Ishikawa (cell line): ENCODE data around the gene TBL1X.

Source experiments
- CEBPB ChIP-seq: IDR thresholded peaks from 2 replicates; pipeline ENCODE4 v1.6.1; 2012
- CREB1 ChIP-seq: IDR thresholded peaks from 2 replicates; pipeline ENCODE4 v1.6.1; 2012; ENCODE audit warnings: low read depth
- EGR1 ChIP-seq: IDR thresholded peaks from 2 replicates; pipeline ENCODE4 v1.6.1; 2012
- EP300 ChIP-seq: IDR thresholded peaks from 2 replicates; pipeline ENCODE4 v1.6.1; 2012; ENCODE audit warnings: borderline replicate concordance
- FOXM1 ChIP-seq: IDR thresholded peaks from 2 replicates; pipeline ENCODE4 v1.6.1; 2012; ENCODE audit warnings: low read depth, borderline replicate concordance
- NFIC ChIP-seq: IDR thresholded peaks from 2 replicates; pipeline ENCODE4 v1.6.1; 2012
- RAD21 ChIP-seq: IDR thresholded peaks from 2 replicates; pipeline ENCODE4 v1.6.1; 2012; ENCODE audit warnings: low read depth
- TAF1 ChIP-seq: IDR thresholded peaks from 2 replicates; pipeline ENCODE4 v1.6.1; 2012; ENCODE audit warnings: low read depth, mild to moderate bottlenecking
- TCF12 ChIP-seq: IDR thresholded peaks from 2 replicates; pipeline ENCODE4 v1.6.1; 2012; ENCODE audit warnings: low read depth
- TEAD4 ChIP-seq: IDR thresholded peaks from 2 replicates; pipeline ENCODE4 v1.6.1; 2012
- YY1 ChIP-seq: IDR thresholded peaks from 2 replicates; pipeline ENCODE4 v1.6.1; 2012; ENCODE audit warnings: low read depth
- ZBTB7A ChIP-seq: IDR thresholded peaks from 2 replicates; pipeline ENCODE4 v1.6.1; 2012; ENCODE audit warnings: low read depth
- TF ChIP-seq, protein P1 (sequence below): IDR thresholded peaks from 2 replicates; pipeline ENCODE4 v1.6.1; 2012
- TF ChIP-seq, protein P2 (sequence below): IDR thresholded peaks from 2 replicates; pipeline ENCODE4 v1.6.1; 2012; ENCODE audit warnings: low read depth, mild to moderate bottlenecking
- TF ChIP-seq, protein P3 (sequence below): IDR thresholded peaks from 2 replicates; pipeline ENCODE4 v1.6.1; 2012

Gene TBL1X

DNA sequence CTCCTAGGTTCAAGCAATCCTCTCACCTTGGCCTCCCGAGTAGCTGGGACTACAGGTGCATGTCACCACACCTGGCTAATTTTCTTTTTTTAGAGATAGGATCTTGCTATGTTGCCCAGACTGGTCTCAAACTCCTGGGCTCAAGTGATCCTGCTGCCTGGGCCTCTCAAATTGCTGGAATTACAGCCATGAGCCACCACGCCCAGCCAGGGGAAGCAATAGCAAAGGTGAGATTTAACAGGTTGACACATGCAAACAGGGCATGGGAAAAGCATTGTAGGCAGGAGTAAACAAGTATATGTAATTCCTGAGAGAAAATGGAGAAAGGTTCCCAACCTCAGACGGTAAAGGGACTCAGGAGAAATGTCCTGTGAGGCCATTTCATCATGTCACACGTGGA, 33.6 kb upstream of the TBL1X start:
- TF ChIP-seq, protein P1, sequence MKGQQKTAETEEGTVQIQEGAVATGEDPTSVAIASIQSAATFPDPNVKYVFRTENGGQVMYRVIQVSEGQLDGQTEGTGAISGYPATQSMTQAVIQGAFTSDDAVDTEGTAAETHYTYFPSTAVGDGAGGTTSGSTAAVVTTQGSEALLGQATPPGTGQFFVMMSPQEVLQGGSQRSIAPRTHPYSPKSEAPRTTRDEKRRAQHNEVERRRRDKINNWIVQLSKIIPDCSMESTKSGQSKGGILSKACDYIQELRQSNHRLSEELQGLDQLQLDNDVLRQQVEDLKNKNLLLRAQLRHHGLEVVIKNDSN, result no peak
- TF ChIP-seq EP300, result no peak
- TF ChIP-seq, protein P2, sequence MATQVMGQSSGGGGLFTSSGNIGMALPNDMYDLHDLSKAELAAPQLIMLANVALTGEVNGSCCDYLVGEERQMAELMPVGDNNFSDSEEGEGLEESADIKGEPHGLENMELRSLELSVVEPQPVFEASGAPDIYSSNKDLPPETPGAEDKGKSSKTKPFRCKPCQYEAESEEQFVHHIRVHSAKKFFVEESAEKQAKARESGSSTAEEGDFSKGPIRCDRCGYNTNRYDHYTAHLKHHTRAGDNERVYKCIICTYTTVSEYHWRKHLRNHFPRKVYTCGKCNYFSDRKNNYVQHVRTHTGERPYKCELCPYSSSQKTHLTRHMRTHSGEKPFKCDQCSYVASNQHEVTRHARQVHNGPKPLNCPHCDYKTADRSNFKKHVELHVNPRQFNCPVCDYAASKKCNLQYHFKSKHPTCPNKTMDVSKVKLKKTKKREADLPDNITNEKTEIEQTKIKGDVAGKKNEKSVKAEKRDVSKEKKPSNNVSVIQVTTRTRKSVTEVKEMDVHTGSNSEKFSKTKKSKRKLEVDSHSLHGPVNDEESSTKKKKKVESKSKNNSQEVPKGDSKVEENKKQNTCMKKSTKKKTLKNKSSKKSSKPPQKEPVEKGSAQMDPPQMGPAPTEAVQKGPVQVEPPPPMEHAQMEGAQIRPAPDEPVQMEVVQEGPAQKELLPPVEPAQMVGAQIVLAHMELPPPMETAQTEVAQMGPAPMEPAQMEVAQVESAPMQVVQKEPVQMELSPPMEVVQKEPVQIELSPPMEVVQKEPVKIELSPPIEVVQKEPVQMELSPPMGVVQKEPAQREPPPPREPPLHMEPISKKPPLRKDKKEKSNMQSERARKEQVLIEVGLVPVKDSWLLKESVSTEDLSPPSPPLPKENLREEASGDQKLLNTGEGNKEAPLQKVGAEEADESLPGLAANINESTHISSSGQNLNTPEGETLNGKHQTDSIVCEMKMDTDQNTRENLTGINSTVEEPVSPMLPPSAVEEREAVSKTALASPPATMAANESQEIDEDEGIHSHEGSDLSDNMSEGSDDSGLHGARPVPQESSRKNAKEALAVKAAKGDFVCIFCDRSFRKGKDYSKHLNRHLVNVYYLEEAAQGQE, result no peak
- TF ChIP-seq CREB1, result no peak
- no peak for TF ChIP-seq RAD21
- no peak for TF ChIP-seq FOXM1
- no peak for TF ChIP-seq TEAD4
- no peak for TF ChIP-seq YY1

DNA sequence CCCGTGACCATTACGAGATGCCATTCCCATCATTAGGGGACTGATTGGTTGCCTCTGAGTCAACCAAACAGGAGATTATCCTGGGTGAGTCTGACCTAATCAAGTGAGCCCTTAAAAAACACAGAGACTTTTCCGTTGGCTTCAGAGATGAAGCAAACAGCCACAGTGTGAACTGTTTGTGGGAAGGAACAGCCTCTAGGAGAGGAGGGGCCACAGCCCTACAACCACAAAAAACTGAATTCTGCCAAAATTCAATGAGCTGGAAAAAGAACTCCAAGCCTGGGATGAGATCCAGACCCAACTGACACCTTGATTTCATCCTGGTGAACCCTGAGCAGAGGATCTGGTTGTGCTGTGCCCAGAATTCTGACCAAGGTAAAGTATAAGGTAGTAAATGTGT, 31.3 kb upstream of the TBL1X start:
- no peak for TF ChIP-seq TAF1
- no peak for TF ChIP-seq CREB1
- no peak for TF ChIP-seq CEBPB
- TF ChIP-seq, protein P2, result no peak
- TF ChIP-seq TCF12, result no peak
- TF ChIP-seq ZBTB7A, result no peak
- TF ChIP-seq, protein P1, result no peak
- TF ChIP-seq, protein P3, sequence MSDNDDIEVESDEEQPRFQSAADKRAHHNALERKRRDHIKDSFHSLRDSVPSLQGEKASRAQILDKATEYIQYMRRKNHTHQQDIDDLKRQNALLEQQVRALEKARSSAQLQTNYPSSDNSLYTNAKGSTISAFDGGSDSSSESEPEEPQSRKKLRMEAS, result no peak
- TF ChIP-seq TEAD4, result no peak
- TF ChIP-seq RAD21, result no peak
- no peak for TF ChIP-seq YY1
- no peak for TF ChIP-seq EP300
- no peak for TF ChIP-seq NFIC
- no peak for TF ChIP-seq FOXM1
- no peak for TF ChIP-seq EGR1

DNA sequence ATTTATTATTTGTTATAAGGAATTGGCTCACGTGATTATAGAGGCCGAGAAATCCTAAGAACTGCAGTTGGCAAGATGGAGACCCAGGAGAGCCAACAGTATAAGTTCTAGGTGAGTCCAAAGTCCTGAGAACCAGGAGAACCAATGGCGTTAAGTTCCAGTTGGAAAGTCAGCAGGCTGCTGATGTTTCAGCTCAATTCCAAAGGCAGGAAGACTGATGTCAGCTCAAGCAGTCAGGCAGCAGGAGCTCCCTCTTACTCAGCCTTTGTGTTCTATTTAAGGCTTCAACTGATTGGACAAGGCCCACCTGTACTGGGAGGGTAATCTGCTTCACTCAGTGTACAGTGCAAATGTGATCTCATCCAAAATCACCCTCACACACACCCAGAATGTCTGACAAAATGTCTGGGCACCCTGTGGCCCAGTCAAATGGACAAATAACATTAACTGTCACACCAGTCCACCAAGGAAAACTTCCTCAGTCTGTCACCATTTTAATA, 30.8 kb upstream of the TBL1X start:
- TF ChIP-seq ZBTB7A, result no peak
- TF ChIP-seq TEAD4, result no peak
- no peak for TF ChIP-seq EGR1
- no peak for TF ChIP-seq YY1
- TF ChIP-seq NFIC, result no peak

DNA sequence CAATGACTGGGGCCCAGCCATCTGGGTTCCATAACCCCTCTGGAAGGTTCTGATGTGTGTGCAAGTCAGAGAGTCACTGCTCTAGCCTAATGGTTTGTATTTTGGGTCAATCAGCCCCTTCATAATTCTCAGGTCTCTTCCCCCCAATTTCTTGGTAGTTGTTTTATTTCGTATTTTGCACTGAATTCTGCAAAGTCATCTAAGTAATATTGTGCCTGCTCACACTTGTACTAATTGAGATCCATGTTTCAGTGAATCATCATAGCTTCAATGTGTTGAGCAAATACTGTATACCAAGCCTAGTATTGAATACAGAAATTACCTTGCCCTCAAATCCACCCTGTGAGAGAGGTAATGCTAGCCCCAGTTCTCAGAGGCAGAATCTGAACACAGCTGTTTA, 28.0 kb upstream of the TBL1X start:
- TF ChIP-seq, protein P2, result no peak

DNA sequence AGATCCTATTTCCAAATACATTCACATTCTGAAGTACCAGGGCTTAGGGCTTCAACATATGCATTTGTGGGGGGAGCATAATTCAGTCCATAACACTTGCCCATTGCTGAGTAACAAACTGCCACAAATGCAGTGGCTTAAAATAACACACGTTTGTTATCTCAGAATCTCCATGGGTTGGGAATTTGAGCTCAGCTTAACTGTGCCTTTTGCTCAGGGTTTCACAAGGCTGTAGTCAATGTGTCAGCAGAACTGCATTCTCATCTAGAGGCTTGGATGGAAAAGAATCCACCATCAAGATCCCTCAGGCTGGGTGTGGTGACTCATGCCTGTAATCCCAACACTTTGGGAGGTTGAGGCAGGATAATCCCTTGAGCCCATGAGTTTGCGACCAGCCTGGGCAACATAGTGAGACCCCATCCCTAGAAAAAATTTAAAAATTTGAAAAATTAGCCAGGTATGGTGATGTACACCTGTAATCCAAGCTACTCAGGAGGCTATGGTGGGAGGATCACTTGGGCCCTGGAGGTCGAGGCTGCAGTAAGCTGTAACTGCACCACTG, 25.8 kb upstream of the TBL1X start:
- TF ChIP-seq EGR1 (no peak), YY1 (no peak), CREB1 (no peak), TCF12 (no peak), FOXM1 (no peak), ZBTB7A (no peak), TEAD4 (no peak), RAD21 (no peak), EP300 (no peak), CEBPB (no peak), NFIC (no peak), TAF1 (no peak)
- TF ChIP-seq, protein P3, result no peak
- TF ChIP-seq, protein P1, result no peak
- TF ChIP-seq, protein P2, result no peak
